GM21360 (cell line): Measurements from ENCODE around the gene SMIM23.

Experiments used
- ATAC-seq: cut with Tn5 transposase; IDR thresholded peaks from one replicate; pipeline ENCODE4 v1.9.1; 2021; ENCODE audit warnings: mild to moderate bottlenecking, moderate library complexity; ENCODE audit not compliant: unreplicated experiment

The SMIM23 gene

DNA sequence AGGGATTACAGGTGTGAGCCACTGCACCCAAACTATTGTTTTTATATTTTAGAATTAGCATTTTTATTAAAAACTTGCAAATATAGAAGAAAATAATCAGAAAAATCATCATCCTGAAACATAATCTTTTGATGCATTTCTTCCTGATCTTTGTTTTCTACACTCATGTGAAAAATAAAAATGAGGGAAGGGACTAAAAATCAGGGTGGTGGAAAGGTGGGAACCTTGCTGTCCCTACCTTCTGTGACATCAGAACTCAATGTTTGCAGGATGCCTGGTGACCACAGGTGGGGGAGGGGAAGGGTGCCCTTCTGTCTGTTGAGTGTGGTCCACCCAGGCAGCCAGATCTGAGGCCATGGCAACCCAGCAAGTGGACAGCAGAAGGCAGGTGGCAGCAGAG is at the start of gene SMIM23:
SMIM23 (plus strand) TSS at position 301 of the 400 bp plus-strand sequence; CDS start at position 356, 55 bp downstream.
- no peak for ATAC-seq

DNA sequence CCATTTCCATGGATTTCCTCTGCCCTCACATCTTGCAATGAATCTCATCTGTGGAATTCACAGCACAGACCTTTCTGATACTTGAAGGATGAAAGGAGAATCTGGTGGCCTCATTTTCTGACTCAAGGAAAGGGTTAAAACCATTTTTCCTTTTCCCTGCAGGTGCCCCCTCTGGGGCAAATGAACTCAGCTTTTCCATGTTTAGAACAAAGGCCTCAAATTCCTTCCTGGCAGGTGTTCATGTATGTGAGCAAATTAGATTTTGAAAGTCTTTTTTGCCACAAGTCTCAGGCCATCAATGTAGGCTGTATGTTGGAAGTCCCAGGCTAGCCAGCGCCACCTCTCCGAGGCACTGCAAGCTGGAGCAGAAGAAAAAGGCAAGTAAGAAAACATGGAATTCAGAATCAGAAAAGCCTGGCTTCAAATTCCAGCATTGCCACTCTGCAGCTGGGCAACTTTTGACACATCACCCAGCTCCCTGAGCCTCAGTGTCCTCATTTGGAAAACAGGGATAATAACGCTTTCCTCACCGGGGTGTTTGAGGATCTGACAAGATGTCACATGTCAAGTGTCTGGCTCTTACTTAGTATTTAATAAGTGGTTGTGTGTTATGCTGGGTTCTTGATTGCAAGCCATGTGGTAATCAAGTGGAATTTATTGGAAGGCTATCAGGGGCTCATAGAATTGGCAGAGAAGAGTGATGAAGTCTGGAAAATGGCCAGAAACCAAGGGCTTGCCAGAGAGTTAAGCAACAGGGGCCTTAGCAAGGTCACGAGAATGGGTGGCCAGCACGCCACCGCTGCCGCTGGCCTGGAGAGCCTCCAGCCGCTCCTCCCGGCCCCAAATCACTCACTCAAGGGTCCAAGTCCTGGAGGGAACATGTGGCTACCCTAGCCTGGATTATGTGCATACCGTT is 48.4 kb upstream of the SMIM23 start:
- no peak for ATAC-seq

DNA sequence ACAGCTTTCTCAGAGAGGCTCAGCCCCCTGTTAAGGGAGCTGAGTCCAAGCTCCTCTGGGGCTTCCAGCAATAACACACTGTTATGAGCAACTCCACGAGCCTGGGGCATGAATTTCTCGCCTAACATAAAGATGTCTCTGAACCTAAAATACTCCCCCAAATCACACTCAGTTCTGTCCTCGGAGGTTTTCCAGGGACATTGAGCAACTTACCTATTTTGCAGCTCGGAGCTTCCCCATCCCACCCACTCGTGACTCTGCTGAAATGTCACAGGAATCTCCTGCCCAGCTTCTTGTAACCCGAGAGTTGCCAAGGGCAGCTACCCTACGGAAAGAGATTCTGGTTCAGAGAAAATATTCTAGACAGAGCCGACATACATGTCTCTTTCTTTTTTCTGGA is 47.1 kb upstream of the SMIM23 start:
- ATAC-seq = no peak

DNA sequence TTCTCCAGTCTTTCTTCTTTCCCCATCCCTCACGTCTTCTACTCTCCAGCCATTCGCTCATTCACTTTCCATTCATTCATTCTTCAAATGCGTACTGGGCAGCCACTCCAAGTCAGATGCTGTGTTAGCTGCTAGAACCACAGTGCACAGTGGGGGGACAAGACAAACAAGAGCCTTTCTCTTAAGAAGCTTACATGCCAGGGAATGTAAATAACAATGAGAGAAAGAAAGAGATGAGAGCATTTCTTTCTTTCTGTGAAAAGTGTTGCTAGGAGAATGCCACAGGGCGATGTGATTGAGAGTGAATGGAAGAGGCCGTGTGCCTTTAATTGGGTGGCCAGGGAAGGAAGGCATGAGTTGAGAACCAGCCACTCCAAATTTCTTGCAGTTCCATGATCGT is 46.3 kb upstream of the SMIM23 start:
- ATAC-seq = no peak

DNA sequence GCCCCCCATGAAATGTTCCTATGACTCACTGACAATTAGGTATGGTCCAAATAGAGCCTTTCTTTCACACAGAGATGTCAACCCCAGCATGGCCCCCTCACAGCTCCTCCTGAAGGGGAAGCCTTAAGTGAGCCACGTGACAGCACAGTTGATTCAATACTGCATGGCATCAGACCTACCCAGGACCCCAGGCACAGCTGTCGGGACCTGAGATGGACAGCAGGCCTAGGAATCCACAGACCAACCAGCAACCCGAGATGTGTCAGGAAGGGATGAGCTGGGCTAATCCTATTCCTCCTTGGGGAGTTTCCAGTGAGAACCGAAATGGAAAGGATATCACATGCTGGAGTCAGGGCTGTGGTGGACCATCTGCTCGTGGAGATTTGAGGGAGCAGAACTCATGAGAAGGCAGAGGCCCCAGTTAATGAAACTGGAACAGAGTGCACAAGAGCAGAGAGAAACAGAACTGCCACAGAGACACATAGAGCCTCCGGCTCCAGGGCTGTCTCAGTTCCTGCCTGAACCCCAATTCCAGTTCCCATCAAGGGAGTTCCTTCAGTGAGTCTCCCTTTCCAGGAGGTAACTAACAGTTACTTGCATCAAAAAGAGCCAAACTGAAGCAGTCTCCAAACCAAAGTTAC is 42.1 kb upstream of the SMIM23 start:
- peak; percentile 24 for ATAC-seq

DNA sequence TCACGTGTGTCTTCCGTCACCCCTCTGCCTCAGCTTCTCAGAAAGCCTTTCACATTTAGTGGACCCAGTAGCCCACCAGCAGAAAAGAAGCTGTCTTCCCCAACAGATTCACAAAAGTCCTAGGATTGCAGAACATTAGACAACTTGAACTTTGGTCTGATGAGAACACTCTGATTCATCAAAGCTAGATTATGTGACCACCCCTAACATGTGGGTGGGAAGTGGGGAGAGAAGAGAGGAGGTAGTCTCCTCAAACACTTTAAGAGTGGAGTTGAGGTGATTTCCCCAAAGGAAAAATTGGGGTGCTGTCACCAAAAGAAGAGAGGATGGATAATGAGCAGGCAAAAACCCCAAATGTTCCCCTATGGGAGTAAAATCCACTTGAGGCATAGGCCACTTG is 41.4 kb upstream of the SMIM23 start:
- ATAC-seq = no peak

DNA sequence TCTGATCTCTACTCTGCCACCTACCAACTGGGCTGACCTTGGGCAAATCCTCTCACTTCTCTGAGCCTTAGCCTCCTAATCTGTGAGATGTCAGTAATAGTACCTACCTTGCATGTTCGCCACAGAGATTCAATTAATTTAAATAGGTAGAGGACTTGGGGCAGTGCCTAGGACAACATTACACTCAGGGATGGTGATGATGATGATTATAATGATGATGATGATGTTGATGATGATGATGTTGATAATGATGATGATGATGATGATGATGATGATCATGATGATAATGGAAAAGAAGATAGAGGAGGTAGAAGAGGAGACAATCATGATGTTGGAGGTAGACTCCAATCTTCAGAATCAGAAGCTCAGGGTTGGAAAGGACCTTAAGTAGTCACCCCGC is 40.7 kb upstream of the SMIM23 start:
- ATAC-seq = no peak

DNA sequence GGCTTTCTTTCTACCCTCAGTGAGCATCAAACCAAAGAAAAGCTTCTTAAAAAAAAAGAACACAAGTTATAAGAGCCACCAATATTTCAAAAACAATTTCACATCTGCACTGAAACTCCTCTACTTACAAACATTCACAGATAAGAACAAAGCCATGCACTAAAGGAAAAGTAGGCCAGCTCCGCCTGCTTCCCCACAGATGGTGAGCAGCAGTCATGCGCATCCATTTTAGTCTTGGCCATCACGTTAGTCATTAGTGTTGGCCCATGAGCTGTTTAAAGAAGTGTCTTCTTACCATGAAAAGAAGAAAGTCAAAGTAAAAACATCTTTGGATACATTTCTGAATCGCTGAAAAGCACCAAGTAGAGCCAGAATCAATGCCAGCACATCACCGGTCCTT is 40.0 kb upstream of the SMIM23 start:
- ATAC-seq = no peak

DNA sequence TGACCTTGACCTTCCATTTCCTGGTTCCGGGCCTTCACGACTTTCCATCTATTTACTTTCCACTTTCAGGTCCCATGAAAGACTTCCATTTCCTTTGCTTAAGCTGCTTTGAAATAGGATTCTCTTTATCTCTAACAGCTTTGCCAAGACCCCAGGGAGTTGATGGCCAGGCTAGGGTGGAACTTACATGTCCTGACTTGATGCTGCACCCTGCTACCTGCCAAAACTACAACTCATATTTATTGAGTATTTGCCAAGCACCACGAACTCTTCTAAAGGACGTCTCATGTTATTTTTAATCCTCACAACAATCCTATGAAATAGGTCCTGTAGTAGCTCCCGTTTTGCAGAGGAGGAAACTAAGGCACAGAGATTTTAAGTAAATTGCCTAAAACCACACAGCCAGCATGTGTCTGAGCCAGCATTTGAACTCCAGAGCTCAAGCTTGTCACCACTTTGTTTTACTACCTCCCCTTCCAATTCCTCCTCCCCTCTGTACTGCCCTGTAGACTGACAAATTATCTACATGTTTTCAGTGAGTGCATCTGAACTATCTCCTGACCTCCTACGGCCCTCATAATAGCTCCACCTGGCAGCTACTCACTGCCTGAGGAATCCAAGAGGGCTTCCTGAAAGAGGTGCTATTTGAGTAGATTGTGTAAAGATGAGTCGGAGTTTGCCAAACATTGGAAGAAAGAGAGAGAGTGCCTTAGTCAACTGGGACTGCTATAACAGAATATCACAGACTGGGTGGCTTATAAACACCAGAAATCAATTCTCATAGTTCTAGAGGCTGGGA is 38.4 kb upstream of the SMIM23 start:
- ATAC-seq = no peak

DNA sequence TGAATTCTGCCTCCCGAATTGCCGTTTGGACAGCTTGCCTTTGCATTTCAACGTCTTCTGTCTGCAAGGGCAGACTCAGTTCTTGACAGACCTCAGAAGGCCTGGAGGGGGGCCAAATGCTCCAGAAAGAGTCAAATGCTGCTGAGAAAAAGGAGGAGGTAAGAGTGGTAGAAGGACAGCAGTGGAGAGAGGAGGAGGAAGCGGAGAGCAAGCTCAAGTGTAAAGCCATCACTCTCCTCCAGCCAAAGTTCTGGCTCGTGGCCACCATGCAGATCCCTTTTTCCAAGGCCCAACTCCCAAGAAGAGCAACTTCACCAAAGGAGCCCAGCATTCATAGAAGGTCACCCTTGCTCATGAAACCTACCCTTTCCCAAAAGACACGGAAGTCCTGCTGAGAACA is 36.9 kb upstream of the SMIM23 start:
- ATAC-seq = no peak

DNA sequence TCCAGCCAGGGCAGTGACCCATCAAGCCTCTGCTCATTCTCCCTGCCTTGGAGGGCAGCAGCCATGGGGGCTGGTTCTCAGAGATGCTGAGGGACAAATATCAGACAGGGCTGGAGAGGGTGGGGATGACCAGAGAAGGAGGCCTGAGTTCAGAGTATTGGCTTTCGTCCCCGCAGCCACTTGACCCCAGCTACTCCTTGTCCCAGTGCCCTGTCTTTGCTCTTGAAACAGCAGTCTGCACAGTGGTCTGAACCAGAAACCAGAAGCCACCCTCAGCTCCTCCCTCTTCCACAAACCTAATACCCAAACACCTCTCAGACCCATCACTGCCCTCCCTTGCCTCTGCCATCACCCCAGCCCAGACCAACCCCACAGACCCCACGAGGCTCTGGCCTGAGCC is 36.3 kb upstream of the SMIM23 start:
- no peak for ATAC-seq

DNA sequence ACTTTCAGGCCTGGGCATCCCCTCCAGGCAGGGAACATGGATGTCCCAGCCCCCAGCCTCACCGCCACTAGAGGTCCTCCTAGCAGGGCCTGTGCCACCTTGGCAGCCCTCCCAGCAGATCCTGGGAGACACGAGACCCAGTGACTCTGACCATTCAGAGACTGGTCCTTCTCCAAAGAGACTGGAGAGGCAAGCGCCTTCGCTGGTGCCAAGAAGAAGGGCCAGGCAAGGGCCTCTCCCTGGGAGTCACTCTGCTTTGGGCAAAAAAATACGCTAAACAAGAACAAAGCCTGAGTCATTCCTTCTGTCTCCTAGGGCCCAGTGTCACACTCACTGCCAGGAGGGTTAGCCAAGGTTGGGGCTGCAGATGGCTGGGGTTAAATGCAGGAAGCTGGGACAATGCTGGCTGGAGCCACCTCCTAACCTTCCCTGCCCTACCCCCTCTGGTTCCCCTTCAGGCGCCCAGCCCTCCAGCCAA is 35.3 kb upstream of the SMIM23 start:
- ATAC-seq = no peak

DNA sequence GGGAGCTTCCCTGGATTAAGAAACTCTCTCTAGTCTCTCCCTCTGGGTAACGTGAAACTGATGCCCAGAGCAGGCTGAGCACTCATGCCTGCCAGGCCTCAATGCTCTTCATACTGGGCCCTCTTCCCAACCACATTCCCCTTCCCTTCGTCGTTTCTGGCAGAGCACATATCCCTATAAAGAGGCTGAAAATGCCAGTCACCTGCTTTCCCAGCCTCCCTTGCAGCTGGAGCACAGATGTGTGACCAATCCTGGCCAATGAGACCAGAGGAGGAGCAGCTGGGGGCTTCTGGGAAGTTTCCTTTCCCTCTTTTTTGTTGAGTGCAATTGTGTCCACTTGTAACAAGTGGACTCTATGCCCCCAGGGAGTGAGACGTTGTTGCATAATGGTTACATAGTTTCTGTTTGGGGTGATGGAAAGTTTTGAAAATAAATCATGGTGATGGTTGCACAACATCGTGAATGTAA is 30.2 kb upstream of the SMIM23 start:
- no peak for ATAC-seq

DNA sequence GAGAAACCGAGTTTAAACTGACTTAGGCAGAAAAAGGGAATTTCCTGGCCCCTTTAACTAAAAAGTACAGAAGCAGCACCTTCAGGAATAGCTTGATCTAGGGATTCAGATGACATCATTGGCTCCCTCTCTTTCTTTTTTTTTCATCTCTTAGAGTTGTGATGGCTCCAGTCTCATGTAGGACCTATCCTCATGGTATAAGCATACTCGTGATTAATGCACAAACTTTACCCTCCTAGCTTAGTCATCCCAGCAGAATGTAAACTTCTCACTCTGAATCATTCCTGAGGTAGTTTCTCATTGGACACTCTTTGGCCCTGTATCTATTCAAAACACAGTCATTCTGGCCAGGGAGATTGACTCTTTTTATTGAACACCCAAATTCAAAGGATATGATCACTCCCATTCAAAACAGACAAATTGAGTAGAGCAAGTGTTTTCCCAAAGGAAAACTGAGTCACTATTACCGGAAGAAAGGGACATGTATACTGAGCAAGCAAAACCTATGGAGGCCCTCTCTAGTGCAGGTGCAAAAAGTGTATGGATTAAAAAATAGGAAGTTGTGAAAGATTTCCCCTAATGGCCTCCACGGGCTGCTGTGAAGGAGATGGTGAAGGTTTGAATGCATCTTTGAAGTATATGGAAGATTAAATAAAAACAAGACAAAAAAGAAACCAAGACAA is 27.6 kb upstream of the SMIM23 start:
- peak; percentile 52 for ATAC-seq

DNA sequence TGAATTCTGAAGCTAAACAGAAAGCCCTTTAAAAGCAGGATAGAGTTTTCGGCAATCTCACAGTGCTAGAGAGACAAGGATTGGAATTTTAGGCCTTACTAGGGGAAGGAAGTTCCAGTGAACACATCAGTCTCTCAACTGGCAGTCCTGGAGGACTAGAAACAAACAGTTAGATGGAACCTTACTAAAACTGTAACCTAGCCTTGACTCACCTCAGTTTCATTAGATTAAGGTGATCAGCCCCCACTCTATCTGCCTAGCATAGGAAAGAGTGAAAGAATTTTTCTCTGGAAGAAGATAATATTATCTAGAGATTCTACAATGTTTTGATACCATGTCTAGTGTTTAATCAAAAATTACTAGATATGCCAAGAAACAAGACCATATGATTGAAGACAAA is 25.8 kb upstream of the SMIM23 start:
- no peak for ATAC-seq

DNA sequence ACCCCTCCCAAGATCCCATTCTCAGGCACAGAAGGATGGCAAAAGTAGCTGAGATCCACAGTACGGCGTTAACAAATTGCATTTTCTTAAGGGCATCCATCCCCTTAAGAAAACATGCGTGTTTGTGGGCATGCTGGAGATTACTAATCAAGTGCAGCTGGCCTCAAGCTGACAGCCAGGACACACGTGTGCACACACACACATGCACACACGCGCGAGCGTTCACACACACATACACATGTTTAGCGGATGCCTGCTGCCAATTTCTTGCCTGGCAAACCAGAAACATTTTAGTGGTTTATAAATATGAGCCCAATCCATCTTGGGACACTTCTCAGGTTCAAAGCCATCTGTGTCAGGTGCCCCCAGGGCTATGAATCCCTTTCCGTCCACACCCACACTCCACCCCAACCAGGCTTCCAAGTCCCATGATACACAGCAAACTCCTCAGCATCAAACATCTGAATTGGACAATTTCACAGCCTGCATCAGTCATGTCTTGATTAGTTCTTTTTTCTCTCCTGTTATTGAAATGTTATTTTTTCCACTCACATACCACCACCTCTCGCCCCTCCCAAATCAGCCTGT is 23.5 kb upstream of the SMIM23 start:
- ATAC-seq = no peak

DNA sequence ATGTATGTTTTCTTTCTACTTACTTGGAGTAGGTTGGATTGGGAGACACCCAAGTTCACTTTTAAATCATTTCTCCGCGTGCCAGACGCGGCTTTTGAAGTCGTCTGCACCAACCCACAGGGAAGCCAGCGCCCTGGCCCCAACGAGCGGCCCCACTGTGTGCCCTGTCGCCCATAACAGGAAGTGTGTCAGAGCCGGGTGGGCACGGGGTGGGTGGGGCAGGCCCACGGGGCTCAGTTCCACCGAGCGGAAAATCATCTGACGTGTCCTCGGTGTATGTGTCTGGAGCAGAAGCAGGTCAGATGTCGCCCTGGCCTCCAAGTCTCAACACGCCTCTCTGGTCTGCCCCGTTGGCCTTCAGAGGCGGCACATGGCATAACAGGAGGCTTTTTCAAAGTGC is 22.7 kb upstream of the SMIM23 start:
- ATAC-seq = no peak

DNA sequence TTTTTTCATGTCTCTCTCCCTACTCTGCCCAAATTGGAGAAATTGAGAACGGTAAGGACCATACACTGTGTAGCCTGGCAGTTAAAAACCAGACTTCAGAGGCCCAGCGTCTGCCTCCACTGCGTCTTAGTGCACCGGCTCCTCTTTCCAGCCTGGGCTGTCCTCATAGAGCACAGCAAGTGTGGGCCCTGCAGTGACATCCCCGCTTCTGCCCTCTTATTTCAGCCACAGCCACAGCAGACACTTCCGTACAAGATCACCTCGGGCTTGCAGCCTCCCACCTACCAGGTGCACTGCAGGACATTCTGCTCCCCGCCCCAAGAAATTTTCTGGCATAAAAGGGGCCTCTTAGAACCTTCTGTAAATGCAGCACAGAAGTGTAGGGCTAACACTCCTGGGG is 21.4 kb upstream of the SMIM23 start:
- no peak for ATAC-seq

DNA sequence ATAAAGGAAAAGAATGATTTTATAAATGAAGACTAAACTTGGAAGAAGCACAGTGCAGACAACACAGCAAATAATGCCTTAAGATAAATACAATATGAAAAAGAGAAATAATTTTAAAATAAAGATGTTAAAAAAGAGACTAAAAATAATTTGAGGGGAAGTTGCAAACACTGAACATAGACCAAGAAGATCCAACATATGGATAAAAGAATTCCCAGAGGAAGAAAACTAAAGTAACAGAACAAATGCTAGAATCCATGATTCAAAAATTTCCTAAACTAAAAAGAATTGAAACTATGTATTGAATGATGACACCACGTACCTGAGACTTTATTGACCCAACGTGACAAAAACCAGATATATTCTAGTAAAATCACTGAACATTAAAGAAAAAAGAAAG is 18.7 kb upstream of the SMIM23 start:
- ATAC-seq = no peak

DNA sequence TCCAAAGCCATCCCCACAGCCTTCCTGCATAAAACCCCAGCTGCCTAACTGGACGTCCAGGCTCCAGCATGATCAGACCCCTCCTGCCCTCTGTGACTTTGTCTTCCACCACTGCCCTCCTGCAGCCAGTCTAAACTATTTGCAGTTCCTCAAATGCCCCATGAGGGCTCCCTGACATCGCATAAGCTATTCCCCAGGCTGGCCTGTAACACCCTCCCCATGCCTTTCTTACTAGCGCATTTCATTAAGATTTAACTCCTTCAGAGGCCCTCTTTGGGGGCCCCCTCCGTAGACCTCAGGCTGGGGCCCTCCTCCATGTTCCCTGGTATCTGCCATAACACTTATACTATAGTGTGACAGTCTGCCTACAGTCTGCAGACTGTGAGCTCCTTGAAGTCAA is 15.5 kb upstream of the SMIM23 start:
- no peak for ATAC-seq
